ENCODE data around the gene RFXAP.
A peak's percentile ranks its signal among the peaks of the same experiment; 100 is the strongest.
"Not testable (repeated sequence)": the region's sequence is repeated elsewhere in the genome, so short reads cannot be mapped to it uniquely, and the experiment has no call there.

The RFXAP gene

DNA sequence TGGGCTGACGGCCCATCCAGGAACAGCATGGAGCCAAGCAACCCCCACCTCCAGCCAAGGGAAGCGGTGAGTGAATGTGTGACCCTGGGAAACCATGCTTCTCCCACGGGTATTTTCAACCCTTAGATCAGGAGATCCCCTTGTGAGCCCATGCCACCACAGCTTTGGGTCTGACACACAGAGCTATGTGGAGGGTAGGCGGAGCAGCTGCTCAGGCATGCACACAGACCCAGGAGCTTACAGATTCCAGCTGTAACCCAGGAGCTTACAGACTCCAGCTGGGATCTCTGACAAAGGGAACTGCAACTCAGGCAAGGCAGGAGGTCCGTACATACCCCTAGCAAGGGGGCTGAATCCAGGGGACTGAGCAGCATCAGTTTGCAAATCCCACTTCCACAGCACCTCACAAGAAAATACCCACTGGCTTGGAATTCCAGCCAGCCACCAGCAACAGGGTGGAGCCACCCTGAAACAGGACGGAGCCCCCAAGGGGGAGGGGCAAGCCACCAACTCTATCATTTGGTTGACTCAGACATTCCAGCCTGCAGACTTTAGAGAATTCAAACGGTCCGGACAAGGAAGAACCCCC is 40.8 kb upstream of the RFXAP start:
- TF ChIP-seq, protein P1, sequence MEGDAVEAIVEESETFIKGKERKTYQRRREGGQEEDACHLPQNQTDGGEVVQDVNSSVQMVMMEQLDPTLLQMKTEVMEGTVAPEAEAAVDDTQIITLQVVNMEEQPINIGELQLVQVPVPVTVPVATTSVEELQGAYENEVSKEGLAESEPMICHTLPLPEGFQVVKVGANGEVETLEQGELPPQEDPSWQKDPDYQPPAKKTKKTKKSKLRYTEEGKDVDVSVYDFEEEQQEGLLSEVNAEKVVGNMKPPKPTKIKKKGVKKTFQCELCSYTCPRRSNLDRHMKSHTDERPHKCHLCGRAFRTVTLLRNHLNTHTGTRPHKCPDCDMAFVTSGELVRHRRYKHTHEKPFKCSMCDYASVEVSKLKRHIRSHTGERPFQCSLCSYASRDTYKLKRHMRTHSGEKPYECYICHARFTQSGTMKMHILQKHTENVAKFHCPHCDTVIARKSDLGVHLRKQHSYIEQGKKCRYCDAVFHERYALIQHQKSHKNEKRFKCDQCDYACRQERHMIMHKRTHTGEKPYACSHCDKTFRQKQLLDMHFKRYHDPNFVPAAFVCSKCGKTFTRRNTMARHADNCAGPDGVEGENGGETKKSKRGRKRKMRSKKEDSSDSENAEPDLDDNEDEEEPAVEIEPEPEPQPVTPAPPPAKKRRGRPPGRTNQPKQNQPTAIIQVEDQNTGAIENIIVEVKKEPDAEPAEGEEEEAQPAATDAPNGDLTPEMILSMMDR (IDR thresholded peaks at IDR 0.05; ENCODE audit: insufficient read depth, low read depth, low read length, missing control alignments): no peak
- DNase-seq (ENCODE audit: low read depth): peak; percentile 23
- no peak overlapping the region for H3K4me3 ChIP-seq (ENCODE audit: low read length)

DNA sequence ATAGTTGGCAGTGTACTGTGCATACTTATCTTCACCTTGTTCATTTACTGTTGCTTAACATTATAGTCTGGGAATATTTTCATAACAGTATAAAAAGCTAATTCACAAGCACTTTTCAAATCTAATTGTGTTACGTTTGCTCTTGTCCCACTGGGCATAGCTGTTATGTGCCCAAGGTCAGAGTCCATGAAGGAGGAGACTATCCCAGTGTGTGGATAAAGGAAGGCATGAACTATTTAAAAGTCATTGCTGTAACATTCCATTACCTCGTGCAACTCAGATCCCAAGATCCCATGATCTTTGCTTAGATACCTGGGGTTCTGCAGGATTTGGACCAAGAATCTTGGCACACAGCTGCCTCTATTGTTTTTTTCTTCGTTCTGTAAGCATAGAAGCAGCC is 35.1 kb upstream of the RFXAP start:
- no peak overlapping the region for H3K4me3 ChIP-seq (ENCODE audit: low read length)
- TF ChIP-seq, protein P1 (IDR thresholded peaks at IDR 0.05; ENCODE audit: insufficient read depth, low read depth, low read length, missing control alignments): no peak
- no peak for DNase-seq (ENCODE audit: low read depth)

DNA sequence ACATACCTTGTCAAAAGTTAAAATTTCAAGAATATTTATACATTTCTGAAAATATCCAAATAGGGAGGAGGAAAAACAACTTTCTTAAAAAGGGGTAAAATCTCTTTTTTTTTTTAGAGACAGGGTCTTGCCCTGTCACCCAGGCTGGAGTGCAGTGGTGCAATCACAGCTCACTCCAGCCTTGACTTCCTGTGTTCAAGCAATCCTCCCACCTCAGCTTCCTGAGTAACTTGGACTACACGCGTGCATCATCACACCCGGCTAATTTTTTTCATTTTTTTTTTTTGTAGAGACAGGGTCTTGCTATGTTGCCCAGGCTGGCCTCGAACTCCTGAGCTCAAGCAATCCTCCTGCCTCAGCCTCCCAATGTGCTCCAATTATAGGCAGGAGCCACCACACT is 32.8 kb upstream of the RFXAP start:
- not testable (repeated sequence) for H3K4me3 ChIP-seq (ENCODE audit: low read length); DNase-seq (ENCODE audit: low read depth)

DNA sequence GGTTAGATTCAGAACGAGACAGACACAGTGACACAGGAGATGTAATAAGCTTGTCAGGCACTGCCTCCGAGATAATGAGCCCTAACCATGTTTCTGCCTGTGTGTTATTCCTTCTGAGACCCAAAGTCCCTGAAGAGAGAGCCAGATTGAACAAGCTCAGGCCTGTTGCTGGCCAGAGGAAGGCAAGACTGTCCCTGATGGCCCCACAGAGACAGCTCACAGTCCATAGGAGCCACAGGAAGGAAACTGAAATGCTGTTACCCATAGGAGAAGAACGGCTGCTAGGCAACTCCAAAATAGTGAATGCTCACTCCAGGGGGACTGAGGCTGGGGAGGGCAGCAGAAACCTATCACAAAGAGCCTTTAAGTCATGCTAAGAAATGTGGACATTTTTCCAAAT is 31.8 kb upstream of the RFXAP start:
- TF ChIP-seq, protein P1 (IDR thresholded peaks at IDR 0.05; ENCODE audit: insufficient read depth, low read depth, low read length, missing control alignments): no peak
- peak; percentile 45 for DNase-seq (ENCODE audit: low read depth)
- H3K4me3 ChIP-seq (ENCODE audit: low read length): no peak overlapping the region

DNA sequence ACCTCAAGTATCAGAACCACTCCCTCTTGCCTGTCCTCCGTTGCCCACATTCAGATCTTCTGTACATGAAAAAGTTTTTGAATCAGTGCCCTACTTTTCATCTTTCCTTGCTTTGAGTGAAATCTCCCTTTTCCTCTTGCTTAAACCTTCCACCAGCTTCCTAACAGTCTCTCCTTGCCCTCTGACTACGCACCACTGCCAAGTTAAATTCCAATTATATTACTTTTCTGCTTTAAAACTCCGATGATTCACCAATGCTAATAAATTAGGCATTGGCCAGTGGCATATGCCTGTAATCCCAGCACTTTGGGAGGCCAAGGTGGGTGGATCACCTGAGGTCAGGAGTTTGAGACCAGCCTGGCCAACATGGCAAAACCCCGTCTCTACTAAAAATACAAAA is 30.7 kb upstream of the RFXAP start:
- TF ChIP-seq, protein P1 (IDR thresholded peaks at IDR 0.05; ENCODE audit: insufficient read depth, low read depth, low read length, missing control alignments): no peak
- peak; percentile 52 for DNase-seq (ENCODE audit: low read depth)

DNA sequence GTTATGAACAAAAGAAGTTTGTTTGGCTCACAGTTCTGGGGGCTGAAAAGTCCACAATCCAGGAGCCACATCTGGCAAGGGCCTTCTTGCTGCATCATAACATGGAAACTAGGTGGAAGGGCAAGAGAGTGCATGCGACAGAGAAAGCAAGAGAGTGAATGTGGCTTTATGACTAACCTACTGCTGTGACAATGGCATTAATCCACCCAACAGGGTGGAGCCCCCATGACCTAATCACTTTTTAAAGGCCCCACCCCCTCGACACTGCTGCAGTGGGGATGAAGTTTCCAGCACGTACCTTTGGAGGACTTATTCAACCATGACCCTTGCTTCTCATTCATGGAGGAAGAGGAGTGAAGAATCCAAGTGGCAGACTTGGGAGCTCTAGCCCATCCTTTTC is 30.0 kb upstream of the RFXAP start:
- TF ChIP-seq, protein P1 (IDR thresholded peaks at IDR 0.05; ENCODE audit: insufficient read depth, low read depth, low read length, missing control alignments): no peak
- no peak overlapping the region for H3K4me3 ChIP-seq (ENCODE audit: low read length)
- no peak for DNase-seq (ENCODE audit: low read depth)

More for the DNA sequence above, 30.7 kb upstream of the RFXAP start:
- no peak overlapping the region for H3K4me3 ChIP-seq (ENCODE audit: low read length)

DNA sequence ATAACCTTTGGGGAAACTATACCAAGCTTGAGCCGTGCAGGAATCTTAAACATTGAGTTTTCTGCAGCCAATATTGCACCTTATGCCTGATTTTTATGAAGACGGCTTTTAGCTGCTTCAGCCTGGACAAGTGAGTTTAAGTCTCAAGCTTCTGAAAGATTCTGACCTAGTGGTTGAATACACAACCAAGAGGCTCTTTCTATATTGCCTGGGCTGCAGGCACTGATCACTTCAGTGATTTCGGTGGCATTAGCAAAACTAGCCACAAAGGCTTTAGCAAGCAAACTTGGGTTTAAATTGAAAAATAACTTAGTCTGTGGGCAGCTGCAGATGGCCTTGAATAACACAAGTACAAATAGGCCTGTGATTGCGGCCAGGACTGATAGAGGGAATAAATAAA is 29.3 kb upstream of the RFXAP start:
- no peak for DNase-seq (ENCODE audit: low read depth)
- TF ChIP-seq, protein P1 (IDR thresholded peaks at IDR 0.05; ENCODE audit: insufficient read depth, low read depth, low read length, missing control alignments): no peak
- H3K4me3 ChIP-seq (ENCODE audit: low read length): no peak overlapping the region

All from epithelial cell of esophagus (primary cell).